HG03066 (cell line): Measurements from ENCODE around the gene MAP3K5.
"Not testable (repeated sequence)": the region's sequence is repeated elsewhere in the genome, so short reads cannot be mapped to it uniquely, and the experiment has no call there.

ENCODE experiments used
- ATAC-seq: cut with Tn5 transposase; IDR thresholded peaks from one replicate; pipeline ENCODE4 v1.9.1; 2021; ENCODE audit warnings: low read depth; ENCODE audit not compliant: unreplicated experiment

Gene MAP3K5

GRCh38 chr6:136795386-136795785 lies 3.1 kb upstream of the MAP3K5 start:
- no peak for ATAC-seq

DNA sequence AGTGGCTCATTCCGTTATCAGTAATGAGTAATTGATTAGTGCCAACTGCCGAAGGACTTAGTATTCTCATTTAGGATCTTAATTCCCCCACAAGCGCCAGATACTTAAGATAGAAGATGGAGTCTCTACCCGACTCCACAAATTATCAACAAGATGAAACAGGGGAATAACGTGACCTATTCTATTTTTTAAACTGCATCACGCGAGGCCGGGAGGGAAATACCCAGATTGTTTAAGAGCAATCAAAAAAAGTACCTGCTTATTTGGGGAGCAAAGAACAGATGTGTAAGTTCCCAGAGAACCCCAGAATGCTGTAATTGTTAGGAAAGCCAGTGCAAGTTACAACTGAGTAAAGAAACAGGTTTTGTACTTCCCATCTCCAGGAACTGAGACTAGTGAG lies 1.1 kb upstream of the MAP3K5 start:
- no peak for ATAC-seq

GRCh38 chr6:136792095-136792409 lies 225 bp downstream of the MAP3K5 start:
- peak; percentile 7 for ATAC-seq

DNA sequence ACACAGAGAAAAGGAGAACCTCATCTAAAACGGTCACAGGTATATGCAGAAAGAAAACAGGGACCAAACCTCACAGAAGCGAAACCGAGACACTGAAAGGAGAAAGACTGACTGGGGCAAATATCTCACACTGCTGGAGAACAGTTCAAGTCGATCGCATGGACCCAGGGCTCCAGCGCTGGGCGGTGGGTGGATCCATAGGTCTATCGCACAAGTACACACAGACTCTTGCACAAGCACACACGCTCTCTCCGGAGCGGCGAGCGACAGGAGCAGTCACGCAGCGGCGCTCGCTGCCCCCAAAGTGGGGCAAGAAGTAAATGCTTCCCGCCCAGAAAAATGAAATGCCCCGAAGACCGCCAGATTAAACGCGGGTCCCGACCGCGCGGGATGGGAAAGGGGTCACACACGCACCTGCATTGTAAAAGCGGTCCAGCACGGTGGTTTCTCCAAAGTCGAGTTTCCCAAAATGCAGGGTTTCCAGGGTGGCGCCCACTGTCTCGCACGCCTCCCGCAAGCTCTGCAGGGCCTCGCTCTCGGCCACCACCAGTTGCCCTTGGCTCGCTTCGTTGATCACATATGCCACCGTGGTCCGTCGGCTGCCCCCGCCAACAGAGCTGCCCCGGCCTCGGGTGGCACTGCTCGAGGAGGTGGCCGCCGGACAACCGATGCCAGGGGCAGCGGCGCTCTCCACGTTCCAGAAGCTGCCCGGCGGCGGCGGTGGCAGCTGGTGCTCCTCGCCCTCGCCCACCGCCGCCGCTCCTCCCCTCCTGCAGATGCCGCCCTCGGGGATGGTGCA lies 782 bp downstream of the MAP3K5 start:
- peak; percentile 34 for ATAC-seq

DNA sequence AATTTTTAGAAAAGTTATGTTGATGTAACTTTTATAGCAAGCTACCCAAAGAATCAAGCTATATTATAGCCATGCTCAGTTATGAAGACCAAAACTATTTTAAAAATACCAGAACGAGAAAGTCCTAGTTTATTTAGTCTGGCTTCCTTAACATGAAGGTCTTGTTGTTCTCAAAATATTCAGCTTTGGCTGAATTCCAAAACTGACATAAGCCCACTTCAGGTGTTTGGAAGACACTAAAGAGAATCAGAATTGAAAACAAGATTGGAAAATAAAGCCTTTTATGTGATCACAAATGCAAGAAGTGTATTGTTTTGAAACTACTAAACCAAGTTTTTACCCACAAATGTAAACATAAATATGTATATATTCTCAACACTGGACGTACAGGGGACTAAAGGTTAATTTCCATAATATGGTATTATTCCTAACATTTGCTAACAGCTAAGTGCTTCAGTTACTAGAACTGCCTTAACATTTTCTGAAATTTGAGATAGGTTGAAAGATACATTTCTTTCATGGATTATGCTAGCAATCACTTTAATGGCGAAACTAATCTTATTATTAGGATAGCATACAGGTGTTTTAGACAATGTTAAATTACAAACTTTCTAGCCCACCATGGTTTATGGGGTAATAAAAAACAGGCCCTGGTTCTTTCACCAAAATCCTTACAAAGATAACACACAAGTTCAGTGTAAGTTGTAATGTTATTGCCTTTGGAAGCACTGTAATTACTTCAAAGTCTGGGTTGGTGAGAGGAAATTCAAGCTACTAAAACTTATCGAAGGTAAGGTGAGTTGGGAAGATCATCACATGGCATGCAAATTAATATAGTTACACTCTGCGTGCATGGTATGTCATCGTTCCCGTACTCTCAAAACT lies 1.6 kb downstream of the MAP3K5 start:
- no peak for ATAC-seq

DNA sequence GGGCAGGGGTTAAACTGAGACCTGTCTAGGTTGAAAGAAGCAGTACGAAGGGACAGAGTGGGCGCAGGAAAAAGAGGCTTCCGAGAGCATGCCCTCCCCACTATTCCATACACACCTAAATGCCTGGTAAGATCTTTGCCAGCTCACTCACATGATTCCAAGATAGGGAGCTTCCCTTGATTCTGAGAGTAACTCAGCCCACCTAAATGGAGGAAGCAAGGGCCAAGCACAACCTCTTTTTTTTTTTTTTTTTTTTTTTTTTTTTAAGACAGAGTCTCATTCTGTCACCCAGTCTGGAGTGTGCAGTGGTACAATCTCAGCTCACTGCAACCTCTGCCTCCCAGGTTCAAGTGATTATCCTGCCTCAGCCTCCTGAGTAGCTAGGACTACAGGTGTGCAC lies 2.8 kb downstream of the MAP3K5 start:
- not testable (repeated sequence) for ATAC-seq

DNA sequence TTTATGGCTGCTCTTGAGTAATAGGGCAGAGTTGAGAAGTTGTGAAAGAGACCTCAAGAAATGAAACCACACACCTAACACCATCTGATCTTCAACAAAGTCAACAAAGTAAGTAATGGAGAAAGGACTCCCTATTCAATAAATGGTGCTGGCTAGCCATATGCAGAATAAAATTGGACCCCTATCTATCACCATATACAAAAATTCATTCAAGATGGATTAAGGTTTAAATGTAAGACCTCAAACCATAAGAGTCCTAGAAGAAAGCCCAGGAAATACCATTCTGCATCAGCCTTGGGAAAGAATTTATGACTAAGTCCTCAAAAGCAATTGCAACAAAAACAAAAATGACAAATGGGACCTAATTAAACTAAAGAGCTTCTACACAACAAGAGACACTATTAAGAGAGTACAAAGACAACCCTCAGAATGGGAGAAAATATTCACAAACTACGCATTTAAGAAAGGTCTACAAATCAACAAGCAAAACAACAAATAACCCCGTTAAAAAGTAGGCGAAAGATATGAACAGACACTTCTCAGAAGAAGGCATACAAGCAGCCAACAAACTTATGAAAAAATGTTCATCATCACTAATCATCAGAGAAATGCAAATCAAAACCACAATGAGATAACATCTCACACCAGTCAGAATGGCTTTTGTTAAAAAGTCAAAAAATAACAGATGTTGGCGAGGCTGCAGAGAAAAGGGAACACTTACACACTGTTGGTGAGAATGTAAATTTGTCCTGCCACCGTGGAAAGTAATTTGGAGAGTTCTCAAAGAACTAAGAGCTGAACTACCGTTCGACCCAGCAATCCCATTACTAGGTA lies 4.0 kb downstream of the MAP3K5 start:
- no peak for ATAC-seq

- no peak for ATAC-seq
These were observed 4.6 kb downstream of the MAP3K5 start for GRCh38 chr6:136787726-136788068.

DNA sequence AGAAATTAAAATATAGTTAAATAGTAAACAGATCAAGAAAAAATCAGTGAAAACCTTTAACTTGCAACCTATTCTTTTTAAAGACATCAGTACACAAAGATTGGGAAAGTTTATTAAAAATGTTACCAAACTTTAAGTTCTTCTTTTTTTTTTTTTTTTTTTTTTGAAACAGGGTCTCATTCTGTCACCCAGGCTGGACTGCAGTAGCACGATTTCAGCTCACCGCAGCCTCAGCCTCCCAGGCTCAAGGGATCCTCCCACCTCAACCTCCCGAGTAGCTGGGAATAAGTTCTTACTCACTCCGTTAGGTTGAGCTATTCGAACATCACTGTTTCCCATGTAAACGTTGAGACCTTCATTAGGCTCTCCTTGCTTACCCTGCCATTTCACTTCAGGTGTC lies 5.6 kb downstream of the MAP3K5 start:
- no peak for ATAC-seq

DNA sequence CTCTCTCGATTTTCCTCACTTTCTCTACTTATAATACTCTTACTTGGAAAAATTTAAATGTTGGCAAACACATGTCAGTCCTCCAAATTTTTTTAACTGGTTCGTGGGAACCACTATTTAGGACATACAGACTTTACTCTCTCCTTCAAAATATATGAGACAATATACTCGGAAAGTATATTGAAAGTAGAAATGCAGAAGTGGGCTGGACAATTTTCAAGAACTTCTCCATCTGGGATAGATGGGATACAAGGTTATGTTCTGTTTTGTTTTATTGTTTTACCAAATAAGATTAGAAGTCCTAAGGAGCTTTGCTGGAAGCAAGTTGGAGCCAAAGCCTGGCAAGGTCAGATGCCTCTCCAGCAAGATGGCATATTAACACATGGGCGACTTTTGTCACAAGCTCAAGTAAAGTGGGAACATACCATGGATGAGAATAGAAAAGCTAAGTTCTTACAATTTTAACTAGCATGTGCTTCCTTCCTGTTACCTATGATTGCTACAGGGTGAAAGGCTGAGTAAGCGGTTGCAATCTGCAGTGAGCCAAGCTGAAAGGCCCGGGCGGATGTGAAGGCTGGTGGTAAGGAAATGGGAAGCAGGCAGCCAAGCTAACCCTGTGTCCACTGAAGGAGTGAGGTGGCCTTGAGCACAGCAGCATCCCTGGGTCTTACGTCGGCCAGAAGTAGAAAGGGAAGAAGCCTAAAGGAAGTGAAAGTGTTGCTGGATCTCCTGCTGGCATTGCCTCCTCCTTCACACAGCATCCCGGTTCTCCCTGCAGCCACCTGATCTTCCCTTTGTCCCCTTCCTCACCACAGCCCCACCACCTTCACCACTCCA lies 7.1 kb downstream of the MAP3K5 start:
- ATAC-seq: no peak

- ATAC-seq: no peak
These were observed 8.0 kb downstream of the MAP3K5 start for GRCh38 chr6:136784271-136784664.

- ATAC-seq: peak; percentile 69
These were observed 8.6 kb downstream of the MAP3K5 start for GRCh38 chr6:136783495-136784270.

DNA sequence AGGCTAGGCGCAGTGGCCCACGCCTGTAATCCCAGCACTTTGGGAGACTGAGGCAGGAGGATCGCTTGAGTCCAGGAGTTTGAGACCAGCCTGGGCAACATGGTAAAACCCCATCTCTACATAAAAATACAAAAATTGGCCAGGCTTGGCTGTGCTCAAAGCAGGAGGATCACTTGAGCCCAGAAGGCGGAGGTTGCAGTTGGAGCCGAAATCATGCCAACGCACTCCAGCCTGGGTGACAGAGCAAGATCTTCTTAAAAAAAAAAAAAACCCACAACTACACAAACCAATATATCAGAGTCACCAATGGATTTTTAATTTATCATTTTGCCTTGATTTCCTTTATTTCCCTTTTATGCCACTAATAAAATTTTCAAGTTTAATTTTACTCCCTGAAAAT lies 9.3 kb downstream of the MAP3K5 start:
- no peak for ATAC-seq

- no peak for ATAC-seq
These were observed 10.1 kb downstream of the MAP3K5 start for GRCh38 chr6:136782021-136782770.

DNA sequence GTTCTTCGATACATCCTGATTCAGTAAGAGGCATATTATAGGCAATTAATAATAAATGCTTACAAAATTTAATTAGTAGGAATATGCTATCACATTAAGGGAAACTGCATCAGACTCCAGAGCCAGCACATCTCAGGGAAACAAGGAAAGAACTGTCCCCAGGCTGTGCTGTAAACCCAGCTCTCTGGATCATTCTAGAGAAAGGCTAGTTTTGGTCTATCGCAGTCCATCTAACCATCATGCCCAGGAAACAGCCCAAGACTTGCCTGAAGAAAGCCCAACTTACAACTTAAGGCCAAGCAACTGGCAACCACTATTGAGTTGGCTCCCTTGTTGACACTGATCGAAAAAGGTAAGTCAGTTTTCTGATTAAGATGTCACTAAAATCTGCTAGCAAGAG lies 11.3 kb downstream of the MAP3K5 start:
- ATAC-seq: no peak

GRCh38 chr6:136779682-136780081 lies 12.6 kb downstream of the MAP3K5 start:
- no peak for ATAC-seq

- ATAC-seq: no peak
These were observed 14.6 kb downstream of the MAP3K5 start for GRCh38 chr6:136777651-136778050.

- no peak for ATAC-seq
These were observed 16.7 kb downstream of the MAP3K5 start for GRCh38 chr6:136775548-136775947.

DNA sequence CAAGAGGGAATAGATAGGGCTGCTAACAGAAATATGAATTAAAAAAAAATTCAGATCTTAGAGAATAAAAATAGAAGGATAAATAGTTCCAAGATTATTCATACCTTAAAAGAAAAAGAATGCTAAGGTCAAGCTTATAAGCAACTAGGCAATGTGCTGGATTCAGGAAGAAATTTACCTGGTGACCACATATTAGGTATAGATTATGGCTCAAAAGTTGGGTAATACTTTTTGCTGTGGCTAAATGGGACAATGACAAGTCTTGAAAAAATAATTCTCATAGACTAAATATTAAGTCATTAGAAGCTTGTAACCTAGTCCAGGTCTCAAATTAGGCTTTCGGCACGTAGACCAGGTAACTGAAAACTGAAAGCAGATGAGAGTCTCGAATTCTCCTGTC lies 17.2 kb downstream of the MAP3K5 start:
- ATAC-seq: no peak
